ENCODE results near the gene SDCCAG8. TPM values are rescaled to one million over a fixed set of nuclear protein-coding genes. Genes with fewer than 3 reads are reported as not detected.

Gene SDCCAG8
- total and polyA plus RNA-seq, 2 experiments from 2014 or later = 28.0 to 66.7 TPM

- H3K27me3 Mint-ChIP-seq (ENCODE audit: insufficient read depth, low read depth, poor library complexity) = peaks cover 5% of the 10 kb centered on the region
These were observed 243.4 kb downstream of the SDCCAG8 start for GRCh38 chr1:243499248-243499647.

GRCh38 chr1:243499711-243500110 is 243.9 kb downstream of the SDCCAG8 start:
- Mint-ChIP-seq H3K4me1 (peaks cover 28% of the 10 kb centered on the region), H3K27ac (no peak overlapping the region), H3K36me3 (ENCODE audit: low read depth) (peaks cover 6% of the 10 kb centered on the region; the same call in 2 of the 3 replicates), H3K27me3 (ENCODE audit: insufficient read depth, low read depth, poor library complexity) (peaks cover 5% of the 10 kb centered on the region), H3K9me3 (no peaks in the 10 kb centered on the region), H3K4me3 (no peak overlapping the region)
- Histone ChIP-seq H3K27ac (ENCODE audit: low read depth) (no peak overlapping the region), H3K79me2 (replicated peaks; ENCODE audit: insufficient read depth) (no peaks in the 10 kb centered on the region), H3K9me2 (ENCODE audit: insufficient read depth) (0 out of 2 replicates have a peak, but pooled peaks cover 5% of the 10 kb centered on the region), H3K36me3 (ENCODE audit: insufficient read depth) (no peaks in the 10 kb centered on the region), H3K4me1 (ENCODE audit: insufficient read depth) (peaks cover 17% of the 10 kb centered on the region; the same call in 1 of the 2 replicates), H3K27me3 (ENCODE audit: insufficient read depth) (no peaks in the 10 kb centered on the region), H3K4me2 (no peak overlapping the region), H3K4me3 (no peak overlapping the region), H3F3A (replicated peaks; ENCODE audit: low read depth) (no peaks in the 10 kb centered on the region), H4K20me1 (replicated peaks; ENCODE audit: insufficient read depth) (no peaks in the 10 kb centered on the region), H2AFZ (no peak overlapping the region)
- DNase-seq (ENCODE audit: low spot score) = no peak
- no peak for ATAC-seq
- TF ChIP-seq ZNF114 (CRISPR knock-in tag; IDR thresholded peaks at IDR 0.05) = no peak
- TF ChIP-seq STAT1 (IDR thresholded peaks at IDR 0.05; ENCODE audit: unreplicated experiment) = no peak
- no peak for TF ChIP-seq ZNF331 (CRISPR knock-in tag; IDR thresholded peaks at IDR 0.05; ENCODE audit: low read depth)
- TF ChIP-seq CTCF (conservative IDR thresholded peaks at IDR 0.05; ENCODE audit: low read depth in 2 of 2) = no peak
- TF ChIP-seq, protein P1, sequence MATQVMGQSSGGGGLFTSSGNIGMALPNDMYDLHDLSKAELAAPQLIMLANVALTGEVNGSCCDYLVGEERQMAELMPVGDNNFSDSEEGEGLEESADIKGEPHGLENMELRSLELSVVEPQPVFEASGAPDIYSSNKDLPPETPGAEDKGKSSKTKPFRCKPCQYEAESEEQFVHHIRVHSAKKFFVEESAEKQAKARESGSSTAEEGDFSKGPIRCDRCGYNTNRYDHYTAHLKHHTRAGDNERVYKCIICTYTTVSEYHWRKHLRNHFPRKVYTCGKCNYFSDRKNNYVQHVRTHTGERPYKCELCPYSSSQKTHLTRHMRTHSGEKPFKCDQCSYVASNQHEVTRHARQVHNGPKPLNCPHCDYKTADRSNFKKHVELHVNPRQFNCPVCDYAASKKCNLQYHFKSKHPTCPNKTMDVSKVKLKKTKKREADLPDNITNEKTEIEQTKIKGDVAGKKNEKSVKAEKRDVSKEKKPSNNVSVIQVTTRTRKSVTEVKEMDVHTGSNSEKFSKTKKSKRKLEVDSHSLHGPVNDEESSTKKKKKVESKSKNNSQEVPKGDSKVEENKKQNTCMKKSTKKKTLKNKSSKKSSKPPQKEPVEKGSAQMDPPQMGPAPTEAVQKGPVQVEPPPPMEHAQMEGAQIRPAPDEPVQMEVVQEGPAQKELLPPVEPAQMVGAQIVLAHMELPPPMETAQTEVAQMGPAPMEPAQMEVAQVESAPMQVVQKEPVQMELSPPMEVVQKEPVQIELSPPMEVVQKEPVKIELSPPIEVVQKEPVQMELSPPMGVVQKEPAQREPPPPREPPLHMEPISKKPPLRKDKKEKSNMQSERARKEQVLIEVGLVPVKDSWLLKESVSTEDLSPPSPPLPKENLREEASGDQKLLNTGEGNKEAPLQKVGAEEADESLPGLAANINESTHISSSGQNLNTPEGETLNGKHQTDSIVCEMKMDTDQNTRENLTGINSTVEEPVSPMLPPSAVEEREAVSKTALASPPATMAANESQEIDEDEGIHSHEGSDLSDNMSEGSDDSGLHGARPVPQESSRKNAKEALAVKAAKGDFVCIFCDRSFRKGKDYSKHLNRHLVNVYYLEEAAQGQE (IDR thresholded peaks at IDR 0.05; ENCODE audit: unreplicated experiment) = no peak
- no peak for TF ChIP-seq JUNB (IDR thresholded peaks at IDR 0.05; ENCODE audit: unreplicated experiment)
- TF ChIP-seq EZH2phosphoT487 (IDR thresholded peaks at IDR 0.05; ENCODE audit: unreplicated experiment) = no peak
- TF ChIP-seq POLR2AphosphoS5 (IDR thresholded peaks at IDR 0.05; ENCODE audit: low read depth) = no peak

More at GRCh38 chr1:243499248-243499647, 243.4 kb downstream of the SDCCAG8 start:
- Histone ChIP-seq H3K27me3 (ENCODE audit: insufficient read depth) (no peaks in the 10 kb centered on the region), H3K4me2 (no peak overlapping the region), H3K4me3 (no peak overlapping the region), H3K36me3 (ENCODE audit: insufficient read depth) (no peaks in the 10 kb centered on the region), H3K4me1 (ENCODE audit: insufficient read depth) (peaks cover 17% of the 10 kb centered on the region; the same call in 1 of the 2 replicates), H3K9me2 (ENCODE audit: insufficient read depth) (0 out of 2 replicates have a peak, but pooled peaks cover 5% of the 10 kb centered on the region), H4K20me1 (replicated peaks; ENCODE audit: insufficient read depth) (no peaks in the 10 kb centered on the region), H3K79me2 (replicated peaks; ENCODE audit: insufficient read depth) (no peaks in the 10 kb centered on the region), H2AFZ (no peak overlapping the region), H3F3A (replicated peaks; ENCODE audit: low read depth) (no peaks in the 10 kb centered on the region), H3K27ac (ENCODE audit: low read depth) (peak overlapping the region; percentile 48; the same call in 1 of the 2 replicates)
- ATAC-seq (no peak), DNase-seq (ENCODE audit: low spot score) (no peak)
- TF ChIP-seq EZH2 (IDR thresholded peaks at IDR 0.05; ENCODE audit: low read depth, unreplicated experiment) (no peak), ETS1 (IDR thresholded peaks at IDR 0.05) (no peak), EZH2phosphoT487 (IDR thresholded peaks at IDR 0.05; ENCODE audit: unreplicated experiment) (no peak)
- Mint-ChIP-seq H3K36me3 (ENCODE audit: low read depth) (peaks cover 6% of the 10 kb centered on the region; the same call in 1 of the 3 replicates), H3K27ac (no peak overlapping the region), H3K4me3 (no peak overlapping the region), H3K4me1 (peaks cover 32% of the 10 kb centered on the region), H3K9me3 (no peaks in the 10 kb centered on the region)

Measured in GM23338 (cell line).